ENCODE results near the gene SWSAP1. TPM values are rescaled to one million over a fixed set of nuclear protein-coding genes. Genes with fewer than 3 reads are reported as not detected.

Gene SWSAP1
- polyA plus RNA-seq, 1 donor = 2.8 TPM

GRCh38 chr19:11364935-11365334 lies 9.5 kb upstream of the SWSAP1 start:
- no peaks in the 10 kb centered on the region for H3K27me3 ChIP-seq (ENCODE audit: control insufficient read depth, insufficient read depth, low read length)
- peaks cover 19% of the 10 kb centered on the region for H3K36me3 ChIP-seq (ENCODE audit: control insufficient read depth, insufficient read depth, low read length)
- WGBS (ENCODE audit: insufficient coverage, low lambda C conversion rate) = no CpG with 5 or more reads among the region's 5 CpGs
- no peak overlapping the region for H3K27ac ChIP-seq (ENCODE audit: low read length)
- H3K4me1 ChIP-seq (ENCODE audit: control insufficient read depth, insufficient read depth, low read length) = peaks cover 21% of the 10 kb centered on the region
- no peak overlapping the region for H3K4me3 ChIP-seq (ENCODE audit: low read length)
- H3K9me3 ChIP-seq (ENCODE audit: control insufficient read depth, low read depth, low read length) = no peaks in the 10 kb centered on the region
- DNase-seq = no peak

- no peaks in the 10 kb centered on the region for H3K27me3 ChIP-seq (ENCODE audit: control insufficient read depth, insufficient read depth, low read length)
- peaks cover 19% of the 10 kb centered on the region for H3K36me3 ChIP-seq (ENCODE audit: control insufficient read depth, insufficient read depth, low read length)
- H3K4me3 ChIP-seq (ENCODE audit: low read length) = no peak overlapping the region
- H3K9me3 ChIP-seq (ENCODE audit: control insufficient read depth, low read depth, low read length) = no peaks in the 10 kb centered on the region
- H3K4me1 ChIP-seq (ENCODE audit: control insufficient read depth, insufficient read depth, low read length) = peaks cover 20% of the 10 kb centered on the region
- no peak for DNase-seq
- WGBS (ENCODE audit: insufficient coverage, low lambda C conversion rate) = no CpG with 5 or more reads among the region's 7 CpGs
- H3K27ac ChIP-seq (ENCODE audit: low read length) = no peak overlapping the region
Observed at GRCh38 chr19:11365557-11366117, 8.8 kb upstream of the SWSAP1 start.

GRCh38 chr19:11367528-11367927 lies 6.9 kb upstream of the SWSAP1 start:
- no peaks in the 10 kb centered on the region for H3K27me3 ChIP-seq (ENCODE audit: control insufficient read depth, insufficient read depth, low read length)
- WGBS (ENCODE audit: insufficient coverage, low lambda C conversion rate) = no CpG with 5 or more reads among the region's 2 CpGs
- no peak overlapping the region for H3K4me3 ChIP-seq (ENCODE audit: low read length)
- peaks cover 17% of the 10 kb centered on the region for H3K36me3 ChIP-seq (ENCODE audit: control insufficient read depth, insufficient read depth, low read length)
- DNase-seq = no peak
- no peak overlapping the region for H3K27ac ChIP-seq (ENCODE audit: low read length)
- no peaks in the 10 kb centered on the region for H3K9me3 ChIP-seq (ENCODE audit: control insufficient read depth, low read depth, low read length)
- H3K4me1 ChIP-seq (ENCODE audit: control insufficient read depth, insufficient read depth, low read length) = peaks cover 2% of the 10 kb centered on the region

- WGBS (ENCODE audit: insufficient coverage, low lambda C conversion rate) = 100% methylated on average over 1 of the region's 2 CpGs
- H3K9me3 ChIP-seq (ENCODE audit: control insufficient read depth, low read depth, low read length) = no peaks in the 10 kb centered on the region
- no peak for DNase-seq
- H3K27ac ChIP-seq (ENCODE audit: low read length) = no peak overlapping the region
- peaks cover 7% of the 10 kb centered on the region for H3K36me3 ChIP-seq (ENCODE audit: control insufficient read depth, insufficient read depth, low read length)
- H3K27me3 ChIP-seq (ENCODE audit: control insufficient read depth, insufficient read depth, low read length) = no peaks in the 10 kb centered on the region
- peaks cover 12% of the 10 kb centered on the region for H3K4me1 ChIP-seq (ENCODE audit: control insufficient read depth, insufficient read depth, low read length)
- H3K4me3 ChIP-seq (ENCODE audit: low read length) = no peak overlapping the region
Observed at GRCh38 chr19:11370744-11371143, 3.7 kb upstream of the SWSAP1 start.

GRCh38 chr19:11373166-11373884 lies 1.1 kb upstream of the SWSAP1 start:
- 60% methylated on average over 1 of the region's 10 CpGs for WGBS (ENCODE audit: insufficient coverage, low lambda C conversion rate)
- Histone ChIP-seq H3K4me1 (ENCODE audit: control insufficient read depth, insufficient read depth, low read length) (peaks cover 13% of the 10 kb centered on the region), H3K9me3 (ENCODE audit: control insufficient read depth, low read depth, low read length) (no peaks in the 10 kb centered on the region), H3K27me3 (ENCODE audit: control insufficient read depth, insufficient read depth, low read length) (no peaks in the 10 kb centered on the region), H3K27ac (ENCODE audit: low read length) (peak overlapping the region; percentile 93), H3K36me3 (ENCODE audit: control insufficient read depth, insufficient read depth, low read length) (peaks cover under 1% of the 10 kb centered on the region), H3K4me3 (ENCODE audit: low read length) (no peak overlapping the region)
- peak in 1 of 2 donors; percentile 73 for DNase-seq

GRCh38 chr19:11373885-11374432 lies 507 bp upstream of the SWSAP1 start:
- WGBS (ENCODE audit: insufficient coverage, low lambda C conversion rate) = no CpG with 5 or more reads among the region's 11 CpGs
- Histone ChIP-seq H3K36me3 (ENCODE audit: control insufficient read depth, insufficient read depth, low read length) (peaks cover 5% of the 10 kb centered on the region), H3K9me3 (ENCODE audit: control insufficient read depth, low read depth, low read length) (no peaks in the 10 kb centered on the region), H3K4me3 (ENCODE audit: low read length) (peak overlapping the region; percentile 71), H3K27ac (ENCODE audit: low read length) (peak overlapping the region; percentile 93), H3K27me3 (ENCODE audit: control insufficient read depth, insufficient read depth, low read length) (no peaks in the 10 kb centered on the region), H3K4me1 (ENCODE audit: control insufficient read depth, insufficient read depth, low read length) (peaks cover 13% of the 10 kb centered on the region)
- no peak for DNase-seq

GRCh38 chr19:11375143-11375948 lies 880 bp downstream of the SWSAP1 start:
- Histone ChIP-seq H3K27ac (ENCODE audit: low read length) (peak overlapping the region; percentile 93), H3K4me1 (ENCODE audit: control insufficient read depth, insufficient read depth, low read length) (peaks cover 16% of the 10 kb centered on the region), H3K9me3 (ENCODE audit: control insufficient read depth, low read depth, low read length) (no peaks in the 10 kb centered on the region), H3K4me3 (ENCODE audit: low read length) (peak overlapping the region; percentile 71), H3K27me3 (ENCODE audit: control insufficient read depth, insufficient read depth, low read length) (no peaks in the 10 kb centered on the region), H3K36me3 (ENCODE audit: control insufficient read depth, insufficient read depth, low read length) (peaks cover 5% of the 10 kb centered on the region)
- WGBS (ENCODE audit: insufficient coverage, low lambda C conversion rate) = 0% methylated on average over 1 of the region's 27 CpGs
- DNase-seq = peak in 1 of 2 donors; percentile 70

- no peaks in the 10 kb centered on the region for H3K9me3 ChIP-seq (ENCODE audit: control insufficient read depth, low read depth, low read length)
- DNase-seq = peak in 1 of 2 donors; percentile 49
- no peak overlapping the region for H3K4me3 ChIP-seq (ENCODE audit: low read length)
- no peak overlapping the region for H3K27ac ChIP-seq (ENCODE audit: low read length)
- H3K4me1 ChIP-seq (ENCODE audit: control insufficient read depth, insufficient read depth, low read length) = peaks cover 28% of the 10 kb centered on the region
- peaks cover 4% of the 10 kb centered on the region for H3K27me3 ChIP-seq (ENCODE audit: control insufficient read depth, insufficient read depth, low read length)
- peaks cover 5% of the 10 kb centered on the region for H3K36me3 ChIP-seq (ENCODE audit: control insufficient read depth, insufficient read depth, low read length)
Observed at GRCh38 chr19:11377237-11377636, 2.8 kb downstream of the SWSAP1 start.

GRCh38 chr19:11377756-11378155 lies 3.3 kb downstream of the SWSAP1 start:
- H3K27me3 ChIP-seq (ENCODE audit: control insufficient read depth, insufficient read depth, low read length) = peaks cover 6% of the 10 kb centered on the region
- H3K27ac ChIP-seq (ENCODE audit: low read length) = no peak overlapping the region
- no CpG with 5 or more reads among the region's 3 CpGs for WGBS (ENCODE audit: insufficient coverage, low lambda C conversion rate)
- no peak overlapping the region for H3K4me3 ChIP-seq (ENCODE audit: low read length)
- peaks cover 29% of the 10 kb centered on the region for H3K4me1 ChIP-seq (ENCODE audit: control insufficient read depth, insufficient read depth, low read length)
- DNase-seq = no peak
- H3K9me3 ChIP-seq (ENCODE audit: control insufficient read depth, low read depth, low read length) = no peaks in the 10 kb centered on the region
- H3K36me3 ChIP-seq (ENCODE audit: control insufficient read depth, insufficient read depth, low read length) = peaks cover 5% of the 10 kb centered on the region

Measured in large intestine (tissue), 3 donors.